ENCODE results near the gene EXD3.

Gene EXD3

DNA sequence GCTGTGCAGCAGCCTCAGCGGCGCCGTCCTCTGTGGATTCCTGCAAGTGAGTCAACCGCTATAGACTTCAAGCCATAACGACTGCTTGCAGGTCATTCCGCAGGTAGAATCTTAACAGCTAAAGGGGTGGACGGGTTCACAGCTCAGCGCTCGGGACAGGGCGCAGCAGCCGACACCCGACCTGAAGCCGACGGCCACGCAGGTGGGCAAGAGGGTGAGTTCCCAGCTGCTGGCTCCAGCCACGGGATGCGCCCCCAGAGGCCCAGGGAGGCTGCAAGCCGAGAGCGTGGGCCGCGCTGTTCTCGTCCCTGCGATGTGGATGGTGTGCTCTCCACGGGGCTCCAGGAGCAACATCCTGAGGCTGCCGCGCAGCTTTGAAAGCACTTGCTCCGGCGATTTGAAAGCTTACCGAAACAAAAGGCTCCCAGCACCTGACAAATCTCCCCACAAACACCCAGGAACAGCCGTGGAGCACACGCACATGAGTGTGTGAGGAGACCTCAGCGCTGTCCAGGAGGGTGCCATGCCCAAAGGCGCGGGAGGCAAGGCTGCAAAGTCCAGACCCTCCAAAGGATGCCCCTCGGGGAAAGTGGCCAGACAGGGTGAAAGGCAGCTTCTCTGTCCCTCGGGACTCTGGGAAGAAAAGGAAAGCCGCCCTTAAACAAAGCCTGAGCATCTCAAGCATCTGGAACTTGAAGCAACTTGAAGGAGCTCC, 48.7 kb downstream of the EXD3 start:
- no peak for DNase-seq

DNA sequence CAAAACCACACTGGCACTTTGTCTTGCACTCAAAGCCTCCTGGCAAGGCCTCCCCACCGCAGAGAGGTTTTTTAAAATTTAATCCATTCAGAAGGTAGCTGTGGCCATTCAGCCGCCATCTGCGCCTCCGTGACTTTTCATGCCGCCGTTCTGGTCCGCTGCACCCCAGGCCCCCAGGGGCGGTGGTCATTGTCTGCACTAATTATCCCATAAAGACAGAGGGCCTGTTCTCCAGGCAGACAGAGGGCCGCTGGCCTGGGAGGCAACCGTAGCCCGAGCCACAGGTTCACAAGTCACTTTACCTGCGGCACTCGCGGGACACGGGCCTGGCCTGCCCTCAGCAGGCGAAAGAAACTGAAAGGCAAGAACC, 49.4 kb downstream of the EXD3 start:
- no peak for DNase-seq

DNA sequence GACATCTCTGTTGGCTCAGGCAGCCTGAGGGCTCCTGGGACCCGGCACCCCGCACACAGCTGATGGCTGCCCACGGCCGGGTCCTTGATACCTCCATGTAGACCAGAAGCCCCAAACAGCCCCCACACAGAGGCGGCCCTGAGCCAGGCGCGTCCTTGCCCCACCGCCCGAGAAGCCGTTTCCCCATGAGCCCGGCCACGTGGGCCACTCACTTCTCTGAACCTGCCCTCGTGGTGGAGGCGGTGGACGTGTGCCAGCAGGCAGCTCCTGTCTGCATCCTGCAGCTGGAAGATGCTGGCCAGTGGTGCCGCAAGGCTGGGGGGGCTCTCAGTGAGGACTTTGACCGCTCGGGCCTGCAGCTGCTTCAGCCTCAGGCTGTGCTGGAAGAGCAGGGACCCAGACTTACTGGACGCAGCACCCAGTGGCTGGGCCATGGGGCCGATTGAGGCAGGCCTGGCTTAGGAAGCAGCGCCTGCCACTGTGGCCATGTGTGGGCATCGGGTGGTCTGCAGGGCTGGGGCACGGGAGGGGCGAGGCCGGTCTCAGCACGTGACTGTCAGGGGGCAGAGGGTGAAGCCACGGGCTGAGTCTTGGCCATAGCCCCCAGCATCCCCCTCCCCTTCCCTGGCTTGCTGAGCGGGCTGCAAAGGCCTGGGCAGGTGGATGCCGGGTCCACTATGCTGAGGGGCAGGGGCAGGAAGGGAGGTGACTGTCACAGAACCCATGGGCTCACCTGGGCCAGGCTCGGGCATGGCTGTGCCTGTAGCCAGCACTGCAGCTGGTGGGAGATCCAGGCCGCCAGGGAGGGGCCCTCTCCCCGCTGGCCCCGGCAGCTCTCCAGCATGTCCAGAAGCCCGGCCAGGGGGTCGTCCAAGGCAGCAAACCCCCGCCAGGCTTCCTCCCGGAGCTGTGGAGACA, 50.0 kb downstream of the EXD3 start:
- no peak for DNase-seq

DNA sequence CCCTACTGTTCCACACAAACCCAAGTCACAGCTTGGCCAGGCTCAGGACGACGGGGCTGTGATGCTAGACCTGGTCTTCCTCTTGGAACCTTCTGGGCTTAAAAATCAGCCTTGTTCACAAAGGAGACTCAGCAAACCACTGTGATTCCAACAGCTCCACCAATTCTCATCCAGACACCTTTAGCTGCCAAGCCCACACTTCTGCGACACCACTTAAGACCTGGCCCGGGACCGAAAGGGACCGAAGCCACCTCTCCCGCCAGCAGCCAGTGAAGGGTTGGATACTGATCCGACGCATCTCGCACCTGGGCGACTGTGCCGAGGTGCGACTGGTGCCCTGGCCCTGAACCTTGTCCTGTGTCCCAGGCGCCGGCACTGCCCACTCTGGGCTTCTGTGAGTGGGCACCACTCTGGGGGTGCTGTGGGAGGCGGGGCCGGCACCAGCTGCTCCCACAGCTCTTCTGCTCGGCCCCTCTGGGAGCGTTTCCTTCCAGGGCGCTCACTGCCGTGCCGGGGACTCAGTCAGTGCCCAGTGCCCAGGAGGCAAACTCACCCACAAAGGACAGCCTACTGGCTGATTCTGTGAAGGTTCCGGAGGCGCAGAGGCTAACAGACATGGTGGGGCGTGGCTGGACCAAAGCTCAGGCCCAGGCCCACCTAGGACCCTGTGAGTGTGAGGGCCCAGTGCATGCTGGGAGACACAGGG, 50.9 kb downstream of the EXD3 start:
- DNase-seq: no peak

DNA sequence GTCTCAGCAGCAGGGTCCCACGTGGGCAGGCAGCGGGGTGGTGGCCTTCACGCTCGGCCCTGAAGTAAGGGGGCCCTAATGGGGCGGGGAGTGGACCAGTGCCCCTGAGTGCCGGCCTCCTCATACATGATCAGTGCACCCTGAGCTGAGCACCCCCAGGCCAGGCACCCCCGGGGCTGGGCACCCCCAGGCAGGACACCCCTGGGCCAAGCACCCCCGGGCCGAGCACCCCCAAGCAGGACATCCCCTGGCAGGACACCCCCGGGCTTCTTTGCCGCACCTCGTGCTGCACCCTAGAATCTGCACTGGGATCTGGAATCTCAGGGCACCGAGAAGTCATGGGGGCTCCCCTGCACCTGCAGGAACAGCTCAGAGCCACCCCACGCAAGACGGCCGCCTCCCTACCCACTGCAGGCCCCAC, 51.4 kb downstream of the EXD3 start:
- DNase-seq: no peak

DNA sequence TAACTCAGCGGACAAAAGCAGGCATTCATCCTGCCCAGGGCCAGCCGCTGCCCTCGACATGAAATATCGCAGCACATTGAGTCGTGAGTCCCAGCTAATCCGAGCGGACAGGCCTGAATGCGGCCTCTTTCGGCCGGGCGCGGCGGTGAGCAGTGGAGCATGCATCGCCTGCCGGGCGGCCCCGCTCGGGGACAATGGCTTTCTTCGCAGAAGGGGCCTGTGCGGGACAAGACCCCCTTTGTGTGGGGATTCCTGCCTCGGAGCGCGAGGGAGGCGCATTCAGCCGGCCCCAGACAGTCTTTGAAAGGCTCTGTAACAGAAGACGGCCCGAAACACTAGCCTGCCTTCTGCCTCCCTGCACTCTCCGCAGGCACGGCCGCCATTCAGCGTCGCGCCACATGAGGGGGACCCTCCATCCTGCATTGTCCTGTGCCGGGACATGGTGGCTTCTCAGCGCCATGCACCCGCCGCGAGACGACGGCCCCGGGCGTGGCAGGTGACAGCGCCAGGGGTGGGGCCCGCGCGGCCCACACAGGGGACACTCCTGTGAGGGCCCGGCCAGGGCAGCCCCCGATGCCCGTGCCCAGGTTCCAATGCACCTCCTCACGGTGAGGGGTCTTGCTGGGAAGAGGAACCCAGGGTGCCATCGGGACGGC, 52.0 kb downstream of the EXD3 start:
- no peak for DNase-seq

DNA sequence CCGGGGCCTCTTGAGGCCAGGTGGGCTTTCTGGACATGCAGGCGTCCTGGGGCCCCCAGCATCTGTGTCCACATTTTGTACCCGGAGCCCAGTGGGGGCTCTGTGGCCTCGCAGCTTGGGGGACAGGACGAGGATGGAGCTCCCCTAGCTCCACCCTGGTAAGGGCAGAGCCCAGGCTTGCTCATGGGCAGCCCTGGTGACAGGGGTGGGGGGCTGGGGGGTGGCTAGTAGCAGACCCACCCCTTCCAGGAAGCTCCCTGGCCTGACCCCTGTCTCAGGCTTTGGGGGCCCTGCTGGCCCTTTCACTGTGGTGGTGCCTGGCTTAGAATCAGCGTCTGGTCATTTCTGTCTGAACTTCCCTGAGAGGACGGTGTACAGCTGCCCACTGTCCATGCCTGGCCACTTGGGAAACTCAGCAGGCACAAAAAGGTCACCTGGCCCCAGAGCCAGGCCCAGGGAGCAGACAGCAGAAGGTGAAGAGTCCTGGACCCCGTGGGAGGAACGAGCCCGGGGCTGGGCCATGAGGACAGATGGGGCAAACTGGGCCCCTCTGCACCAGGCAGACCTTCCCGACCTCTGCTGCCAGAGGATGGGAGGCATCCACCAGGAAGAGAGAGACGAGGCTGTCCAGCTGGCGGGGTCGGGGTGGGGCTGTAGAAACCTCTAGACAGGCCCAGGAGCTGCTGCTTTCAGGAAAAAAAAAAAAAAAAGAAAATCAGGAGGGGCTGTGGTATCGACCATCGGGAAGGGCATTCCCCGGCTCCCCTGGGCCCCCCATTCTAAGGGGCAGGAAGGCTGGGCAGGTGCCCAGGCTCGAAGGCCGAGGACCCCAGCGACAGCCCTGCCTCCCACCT, 52.8 kb downstream of the EXD3 start:
- no peak for DNase-seq

DNA sequence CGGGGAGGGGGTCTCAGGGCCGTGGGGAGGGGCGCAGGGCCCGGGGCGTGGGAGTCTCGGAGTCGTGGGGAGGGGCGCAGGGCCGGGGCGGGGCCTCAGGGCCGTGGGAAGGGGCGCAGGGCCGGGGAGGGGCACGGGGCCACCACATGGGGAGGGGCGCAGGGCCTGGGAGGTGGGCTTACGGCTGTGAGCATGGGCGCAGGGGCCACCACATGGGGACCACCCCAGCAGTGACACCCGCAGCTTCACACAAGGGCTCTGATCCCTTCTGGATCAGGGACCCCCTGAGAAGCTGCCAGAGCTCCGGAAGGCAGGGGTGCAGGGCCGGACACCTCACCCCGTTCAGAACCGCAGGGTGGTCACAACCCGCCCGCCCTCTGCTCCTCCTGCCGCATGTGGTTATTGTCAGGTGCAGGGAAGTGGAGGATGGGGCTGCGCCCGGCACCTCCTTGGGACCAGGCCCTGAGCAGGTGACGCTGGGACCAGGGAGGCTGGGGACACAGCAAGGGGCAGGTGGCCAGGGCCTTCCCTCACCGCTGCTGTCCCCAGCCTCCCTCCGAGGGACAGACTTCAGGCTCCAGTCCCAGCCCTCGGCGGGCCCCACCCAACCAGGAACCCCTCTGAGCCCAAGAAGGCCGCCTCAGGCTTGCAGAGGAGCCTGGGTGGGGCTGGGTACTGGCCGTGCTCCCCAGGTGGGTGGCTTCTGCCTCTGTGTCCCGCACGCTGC, 53.7 kb downstream of the EXD3 start:
- no peak for DNase-seq

DNA sequence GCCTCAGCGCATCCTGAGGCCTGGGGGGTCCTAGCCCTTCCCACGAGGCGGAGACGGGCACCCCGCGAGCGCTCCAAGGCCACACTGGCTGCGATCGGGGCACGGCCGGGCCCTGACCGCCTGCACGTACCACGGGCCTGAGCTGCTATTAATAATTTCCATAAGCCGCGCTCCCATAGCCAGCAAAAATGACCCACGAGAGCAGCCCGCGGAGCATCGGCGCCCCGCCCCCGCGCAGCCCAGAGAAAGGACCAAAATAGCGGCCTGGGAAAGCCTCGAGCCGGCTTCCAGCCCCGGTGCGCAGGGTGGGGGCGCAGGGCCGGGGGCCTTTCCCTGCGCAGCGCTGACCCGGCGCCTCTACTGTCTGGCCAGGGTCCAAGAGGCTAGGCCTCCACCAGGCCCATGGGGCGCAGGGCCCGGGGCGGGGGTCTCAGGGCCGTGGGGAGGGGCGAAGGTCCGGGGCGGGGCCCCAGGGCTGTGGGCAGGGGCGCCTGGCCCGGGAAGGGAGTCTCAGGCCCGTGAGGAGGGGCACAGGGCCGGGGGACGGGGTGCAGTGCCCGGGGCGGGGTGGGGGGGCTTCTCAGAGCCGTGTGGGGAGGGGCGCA, 54.4 kb downstream of the EXD3 start:
- no peak for DNase-seq

DNA sequence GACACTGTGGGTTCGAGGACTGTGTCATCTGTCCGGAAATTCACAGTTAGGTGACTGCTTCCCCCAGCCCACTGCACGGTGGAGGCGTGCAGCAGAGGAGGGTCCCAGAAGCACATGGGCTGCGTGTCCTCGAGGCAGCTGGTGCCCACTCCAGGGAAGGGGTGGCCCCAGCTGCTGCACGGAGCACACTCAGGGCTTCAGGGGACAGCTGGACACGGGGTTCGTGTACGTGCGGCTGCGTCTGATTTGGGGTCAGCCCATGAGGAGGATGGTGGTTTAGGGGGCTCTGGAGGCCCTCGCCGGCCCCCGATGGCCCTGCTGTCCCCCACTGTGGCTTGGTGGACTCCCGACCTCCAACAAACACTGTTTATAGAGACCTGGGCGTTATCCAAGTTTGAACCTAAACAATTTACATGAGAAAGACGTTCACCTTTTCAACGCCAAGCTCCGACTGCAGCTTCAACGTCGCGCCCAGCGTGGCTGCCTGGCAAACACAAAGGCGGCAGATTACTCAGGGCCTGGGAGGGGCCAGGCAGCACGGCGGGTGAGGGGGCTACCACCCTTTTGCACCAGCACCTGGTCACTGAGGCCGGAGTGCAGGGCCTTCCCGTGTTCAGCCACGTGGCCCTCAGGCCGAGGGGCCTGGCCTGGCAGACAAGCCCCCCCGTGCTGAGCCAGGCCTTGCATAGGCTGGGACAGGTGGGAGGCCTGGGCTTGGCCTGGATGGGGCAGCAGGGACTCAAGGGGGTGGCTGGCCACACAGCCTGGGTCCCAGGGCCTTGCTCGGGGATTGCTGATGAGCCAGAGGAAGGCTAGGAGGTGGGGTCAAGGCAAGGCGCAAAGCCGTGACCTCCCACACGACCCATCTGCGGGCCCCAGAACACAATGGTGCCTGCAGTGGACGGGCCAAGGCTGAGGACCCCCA, 55.2 kb downstream of the EXD3 start:
- DNase-seq: no peak

DNA sequence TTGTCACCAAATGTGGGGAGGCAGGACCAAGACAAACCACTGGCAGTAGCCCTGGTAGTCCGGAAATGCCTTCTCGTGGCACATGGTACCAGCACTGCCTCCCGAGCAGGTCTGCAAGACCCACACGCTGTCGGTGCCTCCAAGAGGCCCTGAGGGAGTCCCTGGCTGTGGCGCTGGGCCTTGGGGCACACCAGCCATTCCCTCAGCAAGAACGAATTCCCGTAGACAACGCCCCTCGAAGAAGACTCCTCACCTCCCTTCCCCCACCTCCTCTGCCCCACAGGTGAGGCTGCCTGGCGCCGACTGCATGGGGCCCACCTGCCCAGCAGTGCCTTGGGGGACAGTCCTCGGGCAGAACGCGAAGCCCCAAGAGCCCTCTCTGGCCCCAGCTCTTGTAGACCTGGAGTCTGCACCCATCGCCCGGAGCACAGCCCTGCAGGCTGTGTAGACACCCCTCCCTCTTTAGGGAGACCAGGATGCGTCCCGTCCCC, 56.0 kb downstream of the EXD3 start:
- DNase-seq: no peak

DNA sequence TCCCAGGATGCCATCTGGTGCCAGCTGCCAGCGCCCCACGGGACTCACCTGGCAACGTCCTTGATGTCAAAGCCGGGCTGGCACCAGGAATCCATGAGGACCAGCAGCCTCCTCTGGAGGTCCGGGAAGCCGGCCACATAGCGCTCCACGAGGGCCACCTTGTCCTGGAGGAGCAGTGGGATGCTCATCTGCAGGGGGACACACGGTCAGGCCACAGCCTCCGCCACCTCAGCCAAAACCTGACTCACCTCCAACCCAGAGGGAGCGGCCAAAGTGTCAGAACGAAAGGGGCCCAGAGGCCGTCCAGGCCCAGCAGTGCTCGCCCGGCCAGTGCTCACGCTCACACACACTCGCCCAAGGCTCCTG, 56.5 kb downstream of the EXD3 start:
- DNase-seq: no peak

DNA sequence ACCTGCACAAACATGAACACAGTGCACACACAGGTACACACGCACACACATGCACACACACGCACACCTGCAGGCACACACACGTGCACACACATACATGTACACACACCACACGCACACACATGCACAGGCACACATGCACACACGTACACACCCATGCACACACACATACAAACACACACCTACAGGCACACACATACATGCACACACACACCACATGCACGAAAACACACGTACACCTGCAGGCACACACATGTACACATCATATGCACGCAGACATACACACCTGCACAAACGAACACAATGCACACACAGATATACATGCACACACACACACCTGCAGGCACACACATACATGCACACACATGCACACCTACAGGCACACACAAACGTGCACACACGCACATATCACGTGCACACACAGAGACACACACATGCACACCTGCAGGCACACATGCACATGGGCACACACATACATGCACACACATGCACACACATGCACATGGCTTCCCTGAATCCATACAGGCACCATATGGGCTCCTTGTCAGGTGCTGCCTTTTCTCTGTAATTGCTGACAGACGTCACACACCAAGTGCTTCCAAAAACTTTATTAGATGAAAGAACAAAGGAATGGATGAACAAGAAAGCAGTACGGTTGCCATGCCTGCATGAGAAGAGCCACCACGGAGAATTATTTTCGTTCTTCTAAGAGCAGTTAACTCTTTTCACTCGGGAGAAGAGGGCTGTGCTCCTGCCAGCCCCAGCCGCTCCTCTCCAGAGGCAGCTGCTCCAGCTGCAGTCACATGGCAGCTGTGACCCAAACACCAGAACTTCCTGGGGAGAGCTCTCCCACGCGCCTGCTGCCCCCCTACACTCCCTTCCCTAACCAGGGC, 57.2 kb downstream of the EXD3 start:
- DNase-seq: no peak

DNA sequence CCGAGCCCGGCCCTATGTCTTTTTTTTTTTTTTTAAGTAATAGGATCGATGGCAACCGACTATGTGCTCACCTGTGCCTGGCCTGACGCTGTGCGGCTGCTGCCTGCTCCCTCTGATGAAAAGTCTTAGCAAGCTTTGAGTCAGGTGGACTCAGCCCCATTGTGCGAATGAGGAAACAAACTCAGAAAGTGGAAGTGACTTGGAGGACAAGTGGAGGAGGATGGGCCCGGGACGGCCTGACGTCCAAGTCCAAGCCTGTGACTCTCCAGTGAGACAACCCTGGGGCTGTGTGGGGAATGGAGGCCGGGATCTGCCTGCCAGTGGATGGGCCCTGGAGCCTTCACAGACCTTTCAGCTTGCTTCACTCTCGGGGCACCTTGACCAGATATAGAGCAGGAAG, 57.9 kb downstream of the EXD3 start:
- DNase-seq: no peak

DNA sequence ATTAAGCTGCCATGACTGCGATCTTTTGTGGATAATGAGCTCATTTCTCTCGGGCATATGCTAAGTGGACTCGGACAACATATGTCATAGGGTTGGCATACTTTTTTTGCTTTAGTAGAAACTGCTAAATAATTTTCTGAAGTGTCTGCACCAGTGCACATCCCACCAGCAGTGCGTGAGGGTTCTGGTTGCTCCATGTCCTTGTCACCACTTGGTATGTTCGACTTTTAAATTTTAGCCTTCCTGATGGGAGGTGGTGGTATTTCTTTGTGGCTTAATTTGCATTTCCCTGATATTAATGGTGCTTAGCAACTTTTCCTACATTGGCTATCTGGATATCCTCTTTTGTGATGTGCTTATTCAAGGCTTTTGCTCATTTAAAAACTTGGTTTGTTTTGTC, 63.1 kb downstream of the EXD3 start:
- DNase-seq: no peak

DNA sequence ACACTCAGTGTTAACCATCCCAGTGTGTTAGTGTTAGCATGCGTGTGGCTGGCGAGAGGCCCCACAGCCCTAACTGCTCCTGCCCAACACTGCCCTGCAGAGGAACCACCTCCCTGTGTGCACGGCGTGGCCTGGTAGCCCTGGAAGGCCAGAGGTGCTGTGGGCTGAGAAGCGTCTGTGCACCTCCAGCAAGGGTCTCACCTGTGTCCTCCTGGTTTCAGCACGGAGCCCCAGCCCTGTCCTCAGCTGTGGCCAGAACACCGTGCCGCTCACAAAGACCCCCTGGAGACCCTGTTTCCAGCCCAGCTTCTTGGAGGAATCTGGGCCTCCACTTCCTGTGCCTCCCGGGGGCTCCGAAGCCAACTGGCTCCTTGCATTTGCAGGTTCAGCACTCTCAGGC, 64.8 kb downstream of the EXD3 start:
- no peak for DNase-seq

DNA sequence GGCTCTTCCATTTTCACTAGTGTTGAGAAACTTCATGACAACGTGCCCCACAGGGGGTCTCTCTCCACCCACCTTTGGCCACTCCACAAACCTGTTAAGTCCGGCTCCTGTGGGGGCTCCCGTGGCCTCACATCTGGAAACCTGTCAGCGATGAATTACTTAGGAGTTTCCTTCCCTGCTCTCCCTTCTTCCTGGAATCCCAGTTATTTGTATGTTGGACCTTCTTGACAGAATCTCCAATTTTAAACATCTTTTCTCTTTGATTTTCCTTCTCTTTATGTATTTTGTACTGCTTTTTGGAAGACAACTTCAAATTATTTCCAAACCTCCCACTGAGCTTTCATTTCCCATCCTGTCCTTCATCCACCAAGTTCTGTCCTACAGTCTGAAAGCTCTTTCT, 65.8 kb downstream of the EXD3 start:
- DNase-seq: no peak

DNA sequence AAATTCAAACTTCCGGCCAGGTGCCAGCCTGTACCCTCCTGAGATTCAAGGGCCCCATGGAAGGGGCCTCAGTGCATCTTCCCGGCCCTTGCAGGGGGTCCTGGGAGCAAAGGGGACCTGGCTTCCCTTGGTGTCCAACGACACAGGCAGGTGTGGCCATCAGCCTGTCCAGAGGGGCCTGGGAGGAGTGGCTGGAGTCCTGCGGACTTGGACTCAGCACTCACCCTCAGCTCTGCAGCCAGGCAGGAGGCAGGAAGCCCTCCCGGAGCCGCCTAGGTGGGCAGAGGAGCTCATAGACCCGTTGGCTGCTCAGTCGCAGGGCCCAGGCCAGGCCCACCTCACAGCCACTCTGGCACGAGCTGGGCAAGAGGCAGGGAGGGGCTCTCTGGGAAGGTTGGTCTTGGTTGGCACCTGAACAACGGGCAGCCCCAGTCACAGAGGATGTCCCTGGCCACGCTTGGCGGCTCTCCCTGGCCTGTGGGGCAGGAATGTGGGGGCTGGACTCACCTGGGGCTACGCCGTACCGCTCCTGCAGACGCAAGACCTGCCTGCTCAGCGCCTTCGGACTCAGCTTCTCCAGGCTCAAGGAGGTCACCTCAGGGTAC, 67.1 kb downstream of the EXD3 start:
- no peak for DNase-seq
